Lung (tissue), 12 donors: ENCODE data around the gene HAND1. TPM values are rescaled to one million over a fixed set of nuclear protein-coding genes. Genes with fewer than 3 reads are reported as not detected.

ENCODE experiments used
- ATAC-seq: fragments of 200-7000 bp; cut with Tn5 transposase; one replicate; pipeline ENCODE4 v1.9.1; 2020; ENCODE audit warnings: moderate number of reproducible peaks; ENCODE audit not compliant: insufficient read depth, low FRiP score
- DNase-seq, 3 donors: peaks; one replicate each; pipeline ENCODE4 v3.0.0-alpha.2; 2013 to 2017
- H3K27ac ChIP-seq, 2 donors: one replicate each; pipeline ENCODE4 v1.5.1; 2013; ENCODE audit warnings: mild to moderate bottlenecking in 2 of 2, moderate library complexity in 2 of 2, control low read depth in 1 of 2, inconsistent platforms in 1 of 2, low read depth in 1 of 2, low read length in 1 of 2
- H3K27me3 ChIP-seq, 3 donors: one replicate each; pipeline ENCODE4 v1.5.1; 2013; ENCODE audit warnings: low read length in 2 of 3; ENCODE audit not compliant: control insufficient read depth in 3 of 3, insufficient read depth in 3 of 3
- H3K36me3 ChIP-seq, 4 donors: one replicate each; pipeline ENCODE4 v1.5.1; 2013; ENCODE audit warnings: low read length in 4 of 4, mild to moderate bottlenecking in 1 of 4, moderate library complexity in 1 of 4; ENCODE audit not compliant: control insufficient read depth in 4 of 4, insufficient read depth in 4 of 4
- H3K4me1 ChIP-seq, 5 donors: one replicate each; pipeline ENCODE4 v1.5.1; 2013; ENCODE audit warnings: low read length in 5 of 5, mild to moderate bottlenecking in 2 of 5, moderate library complexity in 1 of 5; ENCODE audit not compliant: control insufficient read depth in 5 of 5, insufficient read depth in 5 of 5
- H3K4me3 ChIP-seq: one replicate; pipeline ENCODE4 v1.5.1; 2013; ENCODE audit warnings: mild to moderate bottlenecking, control low read depth, moderate library complexity
- H3K9ac ChIP-seq, 2 donors: one replicate each; pipeline ENCODE4 v1.5.1; 2013; ENCODE audit warnings: low read length in 2 of 2, control low read depth in 1 of 2; ENCODE audit not compliant: insufficient read depth in 1 of 2
- H3K9me3 ChIP-seq, 4 donors: one replicate each; pipeline ENCODE4 v1.5.1; 2013; ENCODE audit warnings: low read length in 3 of 4, mild to moderate bottlenecking in 1 of 4, moderate library complexity in 1 of 4; ENCODE audit not compliant: control insufficient read depth in 4 of 4, insufficient read depth in 3 of 4
- CTCF ChIP-seq: IDR thresholded peaks from 2 replicates; pipeline ENCODE4 v1.5.1; 2012; ENCODE audit warnings: mild to moderate bottlenecking; ENCODE audit errors: control extremely low read depth, extremely low read depth
- WGBS, 2 donors: extraction: QIAGEN DNeasy Blood & Tissue Kit; methylation state at CpG; one replicate each; pipeline ENCODE4 v1.1.7; 2013; 5-methylcytosine and 5-hydroxymethylcytosine counted together
- polyA plus RNA-seq, 2 donors: library from polyadenylated mRNA; stranded (reverse); fragments of 200-250 nt; gene quantifications; one replicate each; pipeline ENCODE4 v1.2.1, GENCODE V29; 2013
- total RNA-seq, 2 donors: library from RNA; depleted of rRNA in 1 of 2; stranded (reverse); fragments of >200 nt in 1 of 2; gene quantifications; one replicate each; pipeline ENCODE4 v1.2.1, GENCODE V29; 2014 to 2021
- donor health status: control.
- donor health status: control.
- donor health status: Bipolar disorder and iron deficiency.
- donor health status: healthy.
- donor health status: DM: yes; HTN: yes; CAD: no.

Gene HAND1
- total and polyA plus RNA-seq, 4 donors = 0.02 to 0.21 (median 0.12) TPM; not detected in 1

- 6 to 7% methylated on average over 27 of the region's 27 CpGs for WGBS, 2 donors
- DNase-seq (no peak), ATAC-seq (no peak)
- peaks cover 0 to 32% (median 0%) of the 10 kb centered on the region in 5 donors for H3K4me1 ChIP-seq
- peaks cover 8 to 96% (median 95%) of the 10 kb centered on the region in 3 donors for H3K27me3 ChIP-seq
- no peak for TF ChIP-seq CTCF
- no peak overlapping the region for H3K27ac ChIP-seq
- no peak overlapping the region for H3K9ac ChIP-seq
- H3K4me3 ChIP-seq = no peak overlapping the region
- H3K36me3 ChIP-seq = no peaks in the 10 kb centered on the region
- H3K9me3 ChIP-seq = peaks cover 0 to 14% (median 0%) of the 10 kb centered on the region in 4 donors
These were observed 729 bp upstream of the HAND1 start for GRCh38 chr5:154478752-154479159.

- H3K4me1 ChIP-seq = peaks cover 0 to 39% (median 9%) of the 10 kb centered on the region in 5 donors
These were observed 424 bp downstream of the HAND1 start for GRCh38 chr5:154477382-154478223.

GRCh38 chr5:154476354-154477205 is 1.4 kb downstream of the HAND1 start:
- peaks cover 0 to 39% (median 9%) of the 10 kb centered on the region in 5 donors for H3K4me1 ChIP-seq
- TF ChIP-seq CTCF = no peak
- H3K9ac ChIP-seq = no peak overlapping the region
- DNase-seq (no peak), ATAC-seq (no peak)
- H3K27ac ChIP-seq = peak overlapping the region in 1 of 2 donors; percentile 47
- H3K9me3 ChIP-seq = peaks cover 0 to 10% (median 0%) of the 10 kb centered on the region in 4 donors
- WGBS, 2 donors = 3 to 6% methylated on average over 37 to 38 of the region's 38 CpGs
- H3K27me3 ChIP-seq = peaks cover 11 to 96% (median 95%) of the 10 kb centered on the region in 3 donors
- H3K36me3 ChIP-seq = no peaks in the 10 kb centered on the region
- no peak overlapping the region for H3K4me3 ChIP-seq

More at GRCh38 chr5:154477382-154478223, 424 bp downstream of the HAND1 start:
- WGBS, 2 donors = 1 to 4% methylated on average over 57 to 68 of the region's 68 CpGs
- ATAC-seq (no peak), DNase-seq (peak in 2 of 3 donors; percentile 36 to 40)
- peak overlapping the region in 1 of 2 donors; percentile 88 for H3K27ac ChIP-seq
- no peak overlapping the region for H3K9ac ChIP-seq
- peaks cover 11 to 96% (median 95%) of the 10 kb centered on the region in 3 donors for H3K27me3 ChIP-seq
- TF ChIP-seq CTCF = no peak
- H3K36me3 ChIP-seq = no peaks in the 10 kb centered on the region
- H3K9me3 ChIP-seq = peaks cover 0 to 14% (median 0%) of the 10 kb centered on the region in 4 donors
- H3K4me3 ChIP-seq = no peak overlapping the region
